Measurements from ENCODE around the gene STKLD1.
"Not testable (repeated sequence)": the region's sequence is repeated elsewhere in the genome, so short reads cannot be mapped to it uniquely, and the experiment has no call there.

Gene STKLD1

GRCh38 chr9:133375724-133376654 lies at the start of gene STKLD1, which contains the start of gene SURF4:
STKLD1 (plus strand) TSS chr9:133376366; CDS start chr9:133376474, 108 bp downstream.
SURF4 (minus strand) TSS chr9:133376060; CDS start chr9:133375969, 91 bp downstream.
- H3K9ac ChIP-seq = peak within 1 kb of the TSS; percentile 76
- H3K4me1 ChIP-seq = peaks cover 2% of the 10 kb centered on the region
- H3K9me3 ChIP-seq (ENCODE audit: control insufficient read depth, low read length) = no peaks in the 10 kb centered on the region
- H2AFZ ChIP-seq = peak within 1 kb of the TSS; percentile 90
- H3K36me3 ChIP-seq (ENCODE audit: control insufficient read depth, insufficient read depth, low read length) = no peaks in the 10 kb centered on the region
- peak within 1 kb of the TSS; percentile 29 for H3K27ac ChIP-seq
- peak within 1 kb of the TSS; percentile 79 for H3K4me3 ChIP-seq (ENCODE audit: low read depth, low read length)
- TF ChIP-seq, protein P1, sequence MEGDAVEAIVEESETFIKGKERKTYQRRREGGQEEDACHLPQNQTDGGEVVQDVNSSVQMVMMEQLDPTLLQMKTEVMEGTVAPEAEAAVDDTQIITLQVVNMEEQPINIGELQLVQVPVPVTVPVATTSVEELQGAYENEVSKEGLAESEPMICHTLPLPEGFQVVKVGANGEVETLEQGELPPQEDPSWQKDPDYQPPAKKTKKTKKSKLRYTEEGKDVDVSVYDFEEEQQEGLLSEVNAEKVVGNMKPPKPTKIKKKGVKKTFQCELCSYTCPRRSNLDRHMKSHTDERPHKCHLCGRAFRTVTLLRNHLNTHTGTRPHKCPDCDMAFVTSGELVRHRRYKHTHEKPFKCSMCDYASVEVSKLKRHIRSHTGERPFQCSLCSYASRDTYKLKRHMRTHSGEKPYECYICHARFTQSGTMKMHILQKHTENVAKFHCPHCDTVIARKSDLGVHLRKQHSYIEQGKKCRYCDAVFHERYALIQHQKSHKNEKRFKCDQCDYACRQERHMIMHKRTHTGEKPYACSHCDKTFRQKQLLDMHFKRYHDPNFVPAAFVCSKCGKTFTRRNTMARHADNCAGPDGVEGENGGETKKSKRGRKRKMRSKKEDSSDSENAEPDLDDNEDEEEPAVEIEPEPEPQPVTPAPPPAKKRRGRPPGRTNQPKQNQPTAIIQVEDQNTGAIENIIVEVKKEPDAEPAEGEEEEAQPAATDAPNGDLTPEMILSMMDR (IDR thresholded peaks at IDR 0.05) = no peak
- H3K27me3 ChIP-seq (ENCODE audit: control insufficient read depth, insufficient read depth, low read length) = no peaks in the 10 kb centered on the region
- peaks cover 27% of the 10 kb centered on the region for H3K79me2 ChIP-seq
- peak within 1 kb of the TSS; percentile 92 for H3K4me2 ChIP-seq (ENCODE audit: low read length)

GRCh38 chr9:133327021-133327420 lies 49.1 kb upstream of the STKLD1 start:
- not testable (repeated sequence) for H3K4me2 ChIP-seq (ENCODE audit: low read length); H3K79me2 ChIP-seq; H2AFZ ChIP-seq; H3K27ac ChIP-seq; H3K9ac ChIP-seq; H3K27me3 ChIP-seq (ENCODE audit: control insufficient read depth, insufficient read depth, low read length); H3K9me3 ChIP-seq (ENCODE audit: control insufficient read depth, low read length); H3K4me3 ChIP-seq (ENCODE audit: low read depth, low read length); H3K36me3 ChIP-seq (ENCODE audit: control insufficient read depth, insufficient read depth, low read length); H3K4me1 ChIP-seq

- H3K27ac ChIP-seq = no peak overlapping the region
- TF ChIP-seq, protein P1 (IDR thresholded peaks at IDR 0.05) = no peak
- no peaks in the 10 kb centered on the region for H3K36me3 ChIP-seq (ENCODE audit: control insufficient read depth, insufficient read depth, low read length)
These were observed 48.2 kb upstream of the STKLD1 start for GRCh38 chr9:133327834-133328484.

DNA sequence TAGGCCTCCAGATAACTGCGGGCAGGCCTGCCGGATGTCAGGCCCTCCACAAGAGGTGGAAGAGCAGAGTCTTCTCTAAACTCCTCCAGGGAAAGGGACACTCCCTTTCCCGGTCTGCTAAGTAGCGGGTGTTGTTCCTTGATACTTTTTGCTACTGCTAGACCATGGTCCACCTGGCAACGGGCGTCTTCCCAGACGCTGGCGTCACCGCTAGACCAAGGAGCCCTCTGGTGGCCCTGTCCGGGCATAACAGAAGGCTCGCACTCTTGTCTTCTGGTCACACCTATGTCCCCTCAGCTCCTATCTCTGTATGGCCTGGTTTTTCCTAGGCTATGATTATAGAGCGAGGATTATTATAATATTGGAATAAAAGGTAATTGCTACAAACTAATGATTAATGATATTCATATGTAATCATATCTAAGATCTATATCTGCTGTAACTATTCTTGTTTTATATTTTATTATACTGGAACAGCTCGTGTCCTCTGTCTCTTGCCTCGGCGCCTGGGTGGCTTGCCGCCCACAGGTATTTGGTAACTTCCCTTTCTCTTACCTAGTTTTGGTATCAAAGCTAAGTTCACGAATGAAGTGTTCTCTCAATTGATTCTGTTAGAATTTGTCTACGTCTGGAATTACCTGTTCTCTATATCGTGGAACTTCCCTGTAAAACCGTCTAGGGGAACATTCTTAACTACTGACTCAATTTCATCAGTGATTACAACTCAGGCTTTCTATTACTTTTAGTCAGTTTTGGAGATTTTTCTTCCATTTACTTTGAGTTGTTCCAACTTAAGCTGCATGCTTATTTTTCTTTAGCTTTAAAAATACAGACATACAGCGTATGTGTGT lies 46.6 kb upstream of the STKLD1 start:
- not testable (repeated sequence) for H3K27me3 ChIP-seq (ENCODE audit: control insufficient read depth, insufficient read depth, low read length); H3K4me3 ChIP-seq (ENCODE audit: low read depth, low read length); H2AFZ ChIP-seq; H3K79me2 ChIP-seq; H3K9me3 ChIP-seq (ENCODE audit: control insufficient read depth, low read length); H3K27ac ChIP-seq; H3K4me1 ChIP-seq; H3K36me3 ChIP-seq (ENCODE audit: control insufficient read depth, insufficient read depth, low read length); H3K4me2 ChIP-seq (ENCODE audit: low read length); H3K9ac ChIP-seq
- TF ChIP-seq, protein P1 (IDR thresholded peaks at IDR 0.05) = peak; percentile 43

More at GRCh38 chr9:133327834-133328484, 48.2 kb upstream of the STKLD1 start:
- Histone ChIP-seq H3K79me2 (no peaks in the 10 kb centered on the region), H3K4me1 (no peaks in the 10 kb centered on the region), H3K4me2 (ENCODE audit: low read length) (no peak overlapping the region), H3K27me3 (ENCODE audit: control insufficient read depth, insufficient read depth, low read length) (no peaks in the 10 kb centered on the region), H3K9me3 (ENCODE audit: control insufficient read depth, low read length) (no peaks in the 10 kb centered on the region), H3K9ac (no peak overlapping the region), H2AFZ (no peak overlapping the region), H3K4me3 (ENCODE audit: low read depth, low read length) (no peak overlapping the region)
